HG03469 (cell line): ENCODE results near the gene CFC1.
"Not testable (repeated sequence)": the region's sequence is repeated elsewhere in the genome, so short reads cannot be mapped to it uniquely, and the experiment has no call there.

Experiments
- ATAC-seq: cut with Tn5 transposase; IDR thresholded peaks from one replicate; pipeline ENCODE4 v1.9.1; 2021; ENCODE audit warnings: mild to moderate bottlenecking, moderate library complexity, moderate number of reproducible peaks; ENCODE audit not compliant: unreplicated experiment

The CFC1 gene

GRCh38 chr2:130599393-130599792 lies at the start of gene CFC1:
Gene CFC1, minus strand, starts transcription at chr2:130599575. Its CDS starts 288 bp downstream, at chr2:130599287.
- not testable (repeated sequence) for ATAC-seq

DNA sequence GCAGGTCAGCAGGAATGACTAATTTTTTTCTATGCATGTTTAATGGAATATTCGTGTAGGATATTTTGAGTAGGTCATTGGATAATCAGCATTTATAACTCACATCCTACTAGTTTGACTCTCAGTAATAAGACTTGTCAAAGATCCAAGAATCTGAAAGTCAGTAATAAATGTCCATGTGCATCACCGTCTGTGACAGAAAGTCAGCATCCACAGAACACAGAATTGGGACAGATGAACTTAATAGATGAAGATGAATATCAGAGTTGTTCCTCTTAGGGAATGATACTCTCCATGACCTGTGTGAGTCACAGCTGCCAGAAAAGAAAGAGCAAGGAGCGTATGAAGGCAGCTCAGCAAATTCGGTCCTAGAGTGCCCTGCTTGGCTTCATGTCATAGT lies 42.3 kb upstream of the CFC1 start:
- ATAC-seq: not testable (repeated sequence)

DNA sequence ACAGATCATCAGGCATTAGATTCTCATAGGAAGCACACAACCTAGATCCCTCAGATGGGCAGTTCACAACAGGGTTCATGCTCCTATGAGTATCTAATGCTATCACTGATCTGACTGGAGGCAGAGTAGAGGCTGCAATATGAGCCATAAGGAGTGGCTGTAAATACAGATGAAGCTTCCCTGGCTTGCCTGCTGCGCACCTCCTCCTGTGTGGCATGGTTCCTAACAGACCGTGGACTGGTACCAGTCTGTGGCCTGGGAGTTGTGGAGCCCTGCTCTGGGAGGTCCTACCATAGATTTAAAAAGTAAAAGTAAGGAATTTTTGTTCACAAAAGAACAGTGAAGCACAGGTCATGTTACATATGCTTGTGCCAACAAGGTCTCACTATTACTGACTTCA lies 39.6 kb upstream of the CFC1 start:
- ATAC-seq: not testable (repeated sequence)

- not testable (repeated sequence) for ATAC-seq
Measured at GRCh38 chr2:130628784-130629475, 29.6 kb upstream of the CFC1 start.

DNA sequence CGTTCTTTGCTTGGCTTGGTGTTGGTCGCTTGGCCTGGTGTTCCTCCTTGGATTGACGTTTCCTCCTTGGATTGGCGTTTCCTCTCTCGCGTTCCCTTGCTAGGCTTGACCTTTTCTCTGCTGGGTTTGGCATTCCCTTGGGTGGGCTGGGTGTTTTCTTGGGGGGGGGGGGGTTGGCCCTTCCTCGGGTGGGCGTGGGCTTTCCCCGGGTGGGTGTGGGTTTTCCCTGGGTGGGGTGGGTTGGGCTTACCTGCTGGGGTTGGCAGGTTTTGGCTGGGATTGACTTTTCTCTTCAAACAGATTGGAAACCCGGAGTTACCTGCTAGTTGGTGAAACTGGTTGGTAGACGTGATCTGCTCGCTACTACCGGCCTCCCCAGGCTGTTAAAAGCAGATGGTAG lies 11.8 kb upstream of the CFC1 start, which contains the start of gene POTEJ:
TSS of gene POTEJ (plus strand) at position 301 of the 400 bp plus-strand sequence. CDS start at position 394, 93 bp downstream.
- not testable (repeated sequence) for ATAC-seq

DNA sequence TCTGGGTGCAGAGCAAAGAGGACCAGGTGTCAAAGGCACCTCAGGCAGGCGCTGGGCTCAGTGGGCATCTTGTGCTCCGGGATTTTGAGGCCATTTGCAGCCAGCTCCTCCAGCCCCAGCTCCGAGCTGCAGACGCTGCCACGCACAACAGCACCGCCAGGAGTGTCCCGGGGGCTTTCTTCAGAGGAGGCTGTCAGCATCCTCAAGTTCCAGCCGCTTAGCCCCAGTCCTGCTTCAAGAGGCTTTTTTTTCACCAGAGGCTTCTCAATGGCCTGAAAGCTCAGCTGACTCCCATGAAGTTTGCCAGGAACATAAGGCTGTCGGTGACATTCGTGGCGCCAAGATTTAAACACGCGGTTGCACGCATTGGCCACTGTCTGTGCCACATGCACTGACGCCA lies 11.1 kb upstream of the CFC1 start:
- not testable (repeated sequence) for ATAC-seq

- ATAC-seq: not testable (repeated sequence)
Measured at GRCh38 chr2:130609002-130609920, 9.9 kb upstream of the CFC1 start.

GRCh38 chr2:130608276-130609001 lies 9.1 kb upstream of the CFC1 start:
- not testable (repeated sequence) for ATAC-seq

- ATAC-seq: not testable (repeated sequence)
Measured at GRCh38 chr2:130601648-130602302, 2.4 kb upstream of the CFC1 start.

- not testable (repeated sequence) for ATAC-seq
Measured at GRCh38 chr2:130599926-130600325, 551 bp upstream of the CFC1 start.

GRCh38 chr2:130598463-130598862 lies 912 bp downstream of the CFC1 start:
- not testable (repeated sequence) for ATAC-seq

DNA sequence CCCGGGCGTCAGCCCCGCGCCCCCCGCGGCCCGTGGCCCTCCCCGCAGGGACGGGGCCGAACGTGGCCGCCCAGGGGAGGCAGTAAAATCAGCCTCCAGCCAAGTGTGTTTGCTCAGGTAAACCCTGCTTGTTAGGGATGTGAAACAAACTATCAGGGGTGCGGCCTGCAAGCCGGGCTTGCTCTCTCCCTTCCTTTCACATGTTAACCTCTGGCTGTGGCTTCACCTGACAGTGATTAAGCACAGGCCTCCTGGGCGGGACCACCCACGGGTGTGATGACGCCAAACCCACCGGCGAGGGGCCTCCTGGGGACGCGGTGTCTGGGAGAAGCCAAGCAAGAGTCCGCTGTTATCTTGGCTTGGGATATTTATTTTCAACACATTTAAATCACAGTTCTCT lies 1.4 kb downstream of the CFC1 start:
- ATAC-seq: not testable (repeated sequence)

DNA sequence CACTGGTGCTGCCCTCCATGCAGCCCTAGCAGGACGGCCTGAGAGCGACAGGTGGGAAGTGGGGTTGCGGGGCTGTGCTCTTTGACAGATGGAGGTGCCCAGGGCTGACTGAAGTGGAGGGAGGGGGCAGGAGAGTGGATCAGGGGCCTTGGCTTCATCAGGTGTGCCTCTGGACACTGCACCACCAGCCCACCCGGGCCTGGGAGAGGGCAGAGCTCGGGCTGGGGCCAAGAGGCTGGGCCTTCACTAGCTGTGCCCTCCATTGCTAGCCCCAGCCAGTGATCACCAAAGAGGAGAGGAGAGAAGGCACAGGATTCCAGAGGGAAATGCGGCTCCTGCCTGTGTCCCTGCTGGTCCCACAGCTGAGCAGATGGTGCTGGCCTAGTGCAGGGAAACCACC lies 2.6 kb downstream of the CFC1 start:
- ATAC-seq: not testable (repeated sequence)

- not testable (repeated sequence) for ATAC-seq
Measured at GRCh38 chr2:130594011-130594410, 5.4 kb downstream of the CFC1 start.

DNA sequence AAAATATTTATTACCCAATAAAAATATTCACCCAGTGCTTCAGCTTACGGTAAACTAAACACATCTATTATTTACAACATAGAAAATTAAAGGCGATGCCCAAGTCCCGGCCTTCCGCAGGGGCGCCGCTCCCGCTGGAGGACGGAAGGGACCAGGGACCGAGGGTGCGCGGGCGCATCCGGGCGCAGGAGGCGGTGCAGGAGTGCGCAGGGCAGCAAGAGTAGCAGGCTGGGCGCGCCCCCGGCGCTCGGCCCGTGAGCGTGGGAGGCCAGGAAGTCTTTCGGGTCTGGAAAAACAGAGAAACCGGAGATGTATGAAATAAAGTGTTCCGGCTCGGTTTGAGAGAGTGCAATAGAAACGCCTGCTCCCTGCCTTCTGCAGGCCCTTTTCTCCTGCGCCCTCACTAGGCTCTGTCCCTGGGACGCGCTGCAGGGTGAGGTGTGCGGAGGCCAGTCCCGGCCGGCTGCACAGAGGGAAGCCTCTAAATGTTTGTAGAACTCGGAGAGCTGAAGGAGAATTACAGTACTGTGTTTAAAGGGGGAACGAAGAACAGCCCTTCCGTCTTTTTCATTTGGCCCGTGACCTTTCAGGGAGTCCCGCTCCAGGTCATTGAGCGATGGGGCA lies 6.5 kb downstream of the CFC1 start:
- not testable (repeated sequence) for ATAC-seq

- ATAC-seq: not testable (repeated sequence)
Measured at GRCh38 chr2:130590842-130591359, 8.5 kb downstream of the CFC1 start.

DNA sequence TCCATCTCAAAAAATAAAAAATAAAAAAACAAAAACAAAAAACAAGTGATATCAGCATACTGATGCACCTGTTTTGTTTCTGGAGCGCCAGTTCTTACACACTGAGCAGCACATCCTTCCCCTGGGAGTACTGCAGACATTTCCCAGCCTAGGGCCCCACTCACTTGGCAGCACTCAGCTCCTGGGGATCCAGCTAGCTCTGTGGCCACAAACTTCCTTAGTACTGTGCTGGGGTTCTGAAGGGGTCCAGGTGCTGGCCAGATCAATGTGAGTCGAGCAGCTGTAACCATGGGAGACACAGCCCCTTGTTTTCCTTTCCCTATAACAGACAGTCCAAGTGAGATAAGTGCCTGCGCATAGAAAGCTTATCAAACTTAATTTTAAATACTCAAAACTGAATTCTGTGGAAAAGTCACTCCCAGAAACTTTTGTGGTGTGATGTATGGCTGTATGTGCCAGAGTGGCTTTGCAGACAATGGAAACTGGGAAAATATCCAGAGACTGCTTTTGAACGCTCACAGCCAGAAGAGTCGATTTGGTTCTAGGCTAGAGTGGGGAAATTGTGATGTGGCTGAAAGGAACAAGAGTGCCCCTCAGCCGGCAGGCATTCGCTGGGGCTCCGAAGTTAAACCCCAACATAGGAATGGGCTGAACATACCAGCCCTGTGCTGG lies 9.1 kb downstream of the CFC1 start:
- not testable (repeated sequence) for ATAC-seq

- peak; percentile 88 for ATAC-seq
Measured at GRCh38 chr2:130588688-130589458, 10.5 kb downstream of the CFC1 start.
